Smooth muscle cell (in vitro differentiated cells): ENCODE data around the gene INAFM1. TPM values are rescaled to one million over a fixed set of nuclear protein-coding genes. Genes with fewer than 3 reads are reported as not detected.
A peak's percentile ranks its signal among the peaks of the same experiment; 100 is the strongest.

Source experiments
- DNase-seq: peaks from one replicate; lab custom pipeline; 2025; ENCODE audit not compliant: unreplicated experiment; lab: John Stamatoyannopoulos, UW
- H2AFZ ChIP-seq: fragments of 200-600 bp; sonication (generic); 2 replicates; pipeline ENCODE4 v1.6.0; 2016; ENCODE audit warnings: antibody characterized with exemption, low read depth, mild to moderate bottlenecking
- H3F3A ChIP-seq: fragments of 200-600 bp; sonication (generic); 2 replicates; pipeline ENCODE4 v1.6.0; 2017; ENCODE audit warnings: antibody characterized with exemption, low read depth
- H3K27ac ChIP-seq: fragments of 200-600 bp; sonication (generic); 2 replicates; pipeline ENCODE4 v1.5.1; 2016; ENCODE audit warnings: low read depth, mild to moderate bottlenecking
- H3K27me3 ChIP-seq: fragments of 200-600 bp; sonication (generic); 2 replicates; pipeline ENCODE4 v1.6.1; 2016; ENCODE audit warnings: low read depth, mild to moderate bottlenecking
- H3K36me3 ChIP-seq: fragments of 200-600 bp; sonication (generic); 2 replicates; pipeline ENCODE4 v1.5.1; 2016; ENCODE audit warnings: low read depth
- H3K4me1 ChIP-seq: fragments of 200-600 bp; sonication (generic); 2 replicates; pipeline ENCODE4 v1.5.1; 2016; ENCODE audit warnings: low read depth
- H3K4me2 ChIP-seq: fragments of 200-600 bp; sonication (generic); 2 replicates; pipeline ENCODE4 v1.6.0; 2016; ENCODE audit warnings: mild to moderate bottlenecking
- H3K4me3 ChIP-seq: fragments of 200-600 bp; sonication (generic); 2 replicates; pipeline ENCODE4 v1.5.1; 2016; ENCODE audit warnings: mild to moderate bottlenecking
- H3K79me2 ChIP-seq: fragments of 200-600 bp; sonication (generic); 2 replicates; pipeline ENCODE4 v1.6.0; 2016; ENCODE audit warnings: low read depth, mild to moderate bottlenecking
- H3K9ac ChIP-seq: fragments of 200-600 bp; sonication (generic); 2 replicates; pipeline ENCODE4 v1.6.0; 2016; ENCODE audit warnings: low read depth
- H3K9me3 ChIP-seq: fragments of 200-600 bp; sonication (generic); replicated peaks from 2 replicates; pipeline ENCODE4 v1.5.1; 2016; ENCODE audit warnings: low read depth
- H4K20me1 ChIP-seq: fragments of 200-600 bp; sonication (generic); 2 replicates; pipeline ENCODE4 v1.6.0; 2016; ENCODE audit warnings: low read depth
- WGBS: methylation state at CpG from one replicate; pipeline ENCODE4 v1.1.7; 2016; ENCODE audit warnings: low lambda C conversion rate; 5-methylcytosine and 5-hydroxymethylcytosine counted together
- polyA plus RNA-seq: library from polyadenylated mRNA; unstranded; fragments of >200 nt; fragmentation: Nextera tagmentation; extraction: Ambion mirVana; gene quantifications from 2 replicates; pipeline ENCODE4 v1.2.1, GENCODE V29; 2016
- total RNA-seq: library from RNA; depleted of rRNA; stranded (reverse); fragments of >200 nt; gene quantifications from 2 replicates; pipeline ENCODE4 v1.2.3, GENCODE V29; 2014
- TF ChIP-seq, protein P1 (sequence below): fragments of 200-600 bp; sonication (generic); IDR thresholded peaks from 2 replicates; pipeline ENCODE4 v1.5.1; 2017; ENCODE audit warnings: borderline replicate concordance, mild to moderate bottlenecking, antibody characterized with exemption; ENCODE audit not compliant: insufficient read depth, poor library complexity, severe bottlenecking

INAFM1 gene
- total and polyA plus RNA-seq, 2 experiments from 2014 or later, result 7.2 to 29.7 TPM

GRCh38 chr19:47271949-47272348 is 2.7 kb upstream of the INAFM1 start:
- TF ChIP-seq, protein P1, sequence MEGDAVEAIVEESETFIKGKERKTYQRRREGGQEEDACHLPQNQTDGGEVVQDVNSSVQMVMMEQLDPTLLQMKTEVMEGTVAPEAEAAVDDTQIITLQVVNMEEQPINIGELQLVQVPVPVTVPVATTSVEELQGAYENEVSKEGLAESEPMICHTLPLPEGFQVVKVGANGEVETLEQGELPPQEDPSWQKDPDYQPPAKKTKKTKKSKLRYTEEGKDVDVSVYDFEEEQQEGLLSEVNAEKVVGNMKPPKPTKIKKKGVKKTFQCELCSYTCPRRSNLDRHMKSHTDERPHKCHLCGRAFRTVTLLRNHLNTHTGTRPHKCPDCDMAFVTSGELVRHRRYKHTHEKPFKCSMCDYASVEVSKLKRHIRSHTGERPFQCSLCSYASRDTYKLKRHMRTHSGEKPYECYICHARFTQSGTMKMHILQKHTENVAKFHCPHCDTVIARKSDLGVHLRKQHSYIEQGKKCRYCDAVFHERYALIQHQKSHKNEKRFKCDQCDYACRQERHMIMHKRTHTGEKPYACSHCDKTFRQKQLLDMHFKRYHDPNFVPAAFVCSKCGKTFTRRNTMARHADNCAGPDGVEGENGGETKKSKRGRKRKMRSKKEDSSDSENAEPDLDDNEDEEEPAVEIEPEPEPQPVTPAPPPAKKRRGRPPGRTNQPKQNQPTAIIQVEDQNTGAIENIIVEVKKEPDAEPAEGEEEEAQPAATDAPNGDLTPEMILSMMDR, result no peak
- no peak overlapping the region for H3K4me2 ChIP-seq
- H3K9ac ChIP-seq, result no peak overlapping the region
- DNase-seq, result no peak
- WGBS, result 94% methylated on average over 5 of the region's 6 CpGs
- H3K27ac ChIP-seq, result peak overlapping the region; percentile 96
- no peaks in the 10 kb centered on the region for H3K27me3 ChIP-seq
- no peak overlapping the region for H3K4me3 ChIP-seq
- H3K36me3 ChIP-seq, result no peaks in the 10 kb centered on the region
- H3K9me3 ChIP-seq, result no peaks in the 10 kb centered on the region
- peaks cover 19% of the 10 kb centered on the region for H3K4me1 ChIP-seq
- no peaks in the 10 kb centered on the region for H3K79me2 ChIP-seq
- H4K20me1 ChIP-seq, result peaks cover 31% of the 10 kb centered on the region
- no peak overlapping the region for H2AFZ ChIP-seq
- H3F3A ChIP-seq, result peaks cover 26% of the 10 kb centered on the region

DNA sequence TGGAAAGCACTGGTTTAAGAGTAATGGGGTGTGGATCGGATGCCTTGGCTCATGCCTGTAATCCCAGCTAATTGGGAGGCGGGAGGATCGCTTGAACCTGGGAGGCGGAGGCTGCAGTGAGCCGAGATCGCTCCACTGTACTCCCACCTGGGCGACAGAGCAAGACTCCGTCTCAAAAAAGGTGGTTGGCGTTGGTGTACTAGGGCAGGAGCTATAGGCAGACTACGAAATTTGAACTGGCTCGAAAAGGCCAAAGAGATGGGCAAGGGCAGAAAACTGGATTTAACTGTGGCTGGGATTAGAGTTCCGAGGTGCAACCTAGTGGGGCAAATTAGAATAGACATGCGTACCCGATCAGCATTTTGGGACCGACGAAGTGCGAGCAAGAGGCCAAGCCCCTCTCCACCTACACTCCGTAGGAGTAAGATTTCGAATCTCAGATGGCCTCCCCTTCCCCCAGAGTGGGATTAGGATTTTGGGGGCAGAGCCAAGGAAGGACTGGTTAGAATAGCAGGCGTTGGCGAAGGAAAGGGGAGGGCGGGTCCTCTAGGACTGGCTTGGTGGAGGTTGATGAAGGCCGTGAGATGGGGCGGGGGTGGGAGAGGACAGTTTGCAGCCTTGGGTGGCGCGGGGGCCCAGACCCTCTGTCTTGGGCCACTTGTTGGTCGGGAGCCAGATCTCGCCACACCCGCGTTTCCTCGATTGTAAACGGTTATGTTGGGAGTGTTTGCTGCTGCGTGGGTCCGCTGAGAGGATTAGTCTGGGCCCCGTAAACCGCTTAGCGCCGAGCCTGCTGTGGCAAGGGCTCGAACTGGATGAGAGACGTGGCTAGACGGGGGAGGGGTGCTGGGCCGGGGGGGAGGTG is 2.0 kb upstream of the INAFM1 start:
- H4K20me1 ChIP-seq, result peaks cover 24% of the 10 kb centered on the region
- peaks cover 19% of the 10 kb centered on the region for H3K4me1 ChIP-seq
- peak overlapping the region; percentile 96 for H3K4me2 ChIP-seq
- no peak for DNase-seq
- peaks cover 26% of the 10 kb centered on the region for H3F3A ChIP-seq
- H3K27me3 ChIP-seq, result no peaks in the 10 kb centered on the region
- WGBS, result 22% methylated on average over 40 of the region's 42 CpGs
- no peaks in the 10 kb centered on the region for H3K36me3 ChIP-seq
- H2AFZ ChIP-seq, result no peak overlapping the region
- H3K27ac ChIP-seq, result peak overlapping the region; percentile 96
- H3K4me3 ChIP-seq, result peak overlapping the region; percentile 76
- TF ChIP-seq, protein P1, result no peak
- H3K79me2 ChIP-seq, result no peaks in the 10 kb centered on the region
- H3K9ac ChIP-seq, result peak overlapping the region; percentile 89
- no peaks in the 10 kb centered on the region for H3K9me3 ChIP-seq

GRCh38 chr19:47273313-47274070 is 1.2 kb upstream of the INAFM1 start:
- Histone ChIP-seq H3K9me3 (no peaks in the 10 kb centered on the region), H3K4me1 (peaks cover 19% of the 10 kb centered on the region), H3K27me3 (no peaks in the 10 kb centered on the region), H3K27ac (peak overlapping the region; percentile 96), H2AFZ (no peak overlapping the region), H3K9ac (peak overlapping the region; percentile 89), H3F3A (peaks cover 26% of the 10 kb centered on the region), H3K4me2 (peak overlapping the region; percentile 96), H4K20me1 (peaks cover 16% of the 10 kb centered on the region), H3K79me2 (no peaks in the 10 kb centered on the region), H3K4me3 (peak overlapping the region; percentile 76), H3K36me3 (no peaks in the 10 kb centered on the region)
- TF ChIP-seq, protein P1, result no peak
- WGBS, result under 1% methylated on average over 42 of the region's 54 CpGs
- DNase-seq, result peak; percentile 95
